GM20431 (cell line): ENCODE data around the gene CTNNB1.

Source experiments
- in situ Hi-C: fragments of 300-500 bp; cut with MseI, MboI; formaldehyde crosslinking; loops from one replicate; pipeline ENCODE4 v1.15.0; 2020; ENCODE audit warnings: low sequenced_read_pairs; ENCODE audit not compliant: unreplicated experiment

CTNNB1 gene

DNA sequence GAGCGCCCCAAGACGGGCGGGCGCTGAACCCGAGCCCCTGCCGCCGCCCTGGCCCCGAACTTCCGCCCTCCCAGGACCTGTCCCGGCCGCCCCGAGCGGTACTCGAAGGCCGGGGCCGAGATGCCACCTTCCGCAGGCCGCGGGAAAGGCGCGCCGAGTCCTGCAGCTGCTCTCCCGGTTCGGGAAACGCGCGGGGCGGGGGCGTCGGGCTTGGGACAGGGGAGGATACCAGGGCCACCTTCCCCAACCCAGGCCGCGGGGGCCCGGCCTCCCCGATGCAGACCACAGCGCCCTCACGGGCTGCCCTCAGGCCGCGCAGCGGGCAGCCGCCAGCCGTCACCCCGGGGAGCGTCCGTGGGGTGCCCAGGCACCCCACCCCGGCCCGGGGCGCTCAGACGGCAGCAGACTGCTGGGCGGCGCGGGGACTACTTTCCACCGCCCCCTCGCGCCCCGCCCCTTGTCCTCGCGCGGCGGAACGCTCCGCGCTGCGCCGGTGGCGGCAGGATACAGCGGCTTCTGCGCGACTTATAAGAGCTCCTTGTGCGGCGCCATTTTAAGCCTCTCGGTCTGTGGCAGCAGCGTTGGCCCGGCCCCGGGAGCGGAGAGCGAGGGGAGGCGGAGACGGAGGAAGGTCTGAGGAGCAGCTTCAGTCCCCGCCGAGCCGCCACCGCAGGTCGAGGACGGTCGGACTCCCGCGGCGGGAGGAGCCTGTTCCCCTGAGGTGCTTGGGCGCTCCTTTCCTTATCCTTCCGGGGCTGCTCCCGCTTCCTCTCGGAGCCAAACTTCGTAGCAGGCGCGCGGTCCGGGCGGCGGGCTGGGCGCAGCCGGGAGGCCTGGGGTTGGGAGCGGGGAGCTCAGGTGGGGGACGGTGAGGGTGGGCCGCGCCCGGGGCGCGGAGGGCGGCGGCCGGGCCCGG lies at the start of gene CTNNB1:
TSS of gene CTNNB1 (plus strand) at position 556 of the 916 bp plus-strand sequence. CDS start 24,564 bp downstream, outside the sequence.
- in situ Hi-C loops, result no loop called here

DNA sequence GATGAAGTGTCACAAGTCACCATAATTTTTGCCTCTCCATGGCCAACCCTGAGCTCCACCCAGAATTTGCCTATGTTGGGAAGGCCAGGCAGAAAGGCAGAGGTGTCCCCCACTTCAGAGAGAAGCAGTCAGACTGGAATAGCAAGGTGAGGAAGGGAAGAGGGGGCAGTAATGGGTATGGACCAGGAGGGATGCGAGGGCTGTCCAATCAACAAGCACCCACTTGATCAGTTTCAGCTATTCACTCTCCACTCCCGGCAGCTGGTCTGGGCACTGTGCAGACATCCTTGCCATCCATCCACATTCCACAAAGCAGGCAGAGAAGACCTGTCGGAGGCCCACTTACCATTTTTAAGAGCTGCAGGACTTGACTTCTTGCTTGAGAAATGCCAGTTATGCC lies 43.5 kb upstream of the CTNNB1 start:
- in situ Hi-C loops, result no loop called here

DNA sequence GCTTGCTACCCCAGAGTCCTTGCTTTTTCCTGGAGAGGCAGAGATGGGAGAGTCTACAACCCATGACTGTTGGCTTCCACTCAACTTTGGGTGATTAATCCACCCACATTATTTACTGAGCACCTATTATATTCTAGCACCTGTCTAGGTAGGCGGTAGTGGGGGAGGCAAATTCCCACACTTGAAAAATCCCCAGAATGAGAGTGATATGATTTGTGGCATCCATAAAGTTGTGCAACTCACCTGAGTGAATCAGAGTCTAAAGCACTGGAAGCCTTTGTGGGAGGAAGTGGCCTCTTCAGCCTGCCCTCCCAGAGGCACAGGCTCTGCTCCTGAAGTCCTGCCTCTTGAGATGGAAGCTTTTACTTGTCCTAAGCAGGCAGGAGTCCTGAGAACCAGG lies 40.4 kb upstream of the CTNNB1 start:
- in situ Hi-C loops, result no loop called here

DNA sequence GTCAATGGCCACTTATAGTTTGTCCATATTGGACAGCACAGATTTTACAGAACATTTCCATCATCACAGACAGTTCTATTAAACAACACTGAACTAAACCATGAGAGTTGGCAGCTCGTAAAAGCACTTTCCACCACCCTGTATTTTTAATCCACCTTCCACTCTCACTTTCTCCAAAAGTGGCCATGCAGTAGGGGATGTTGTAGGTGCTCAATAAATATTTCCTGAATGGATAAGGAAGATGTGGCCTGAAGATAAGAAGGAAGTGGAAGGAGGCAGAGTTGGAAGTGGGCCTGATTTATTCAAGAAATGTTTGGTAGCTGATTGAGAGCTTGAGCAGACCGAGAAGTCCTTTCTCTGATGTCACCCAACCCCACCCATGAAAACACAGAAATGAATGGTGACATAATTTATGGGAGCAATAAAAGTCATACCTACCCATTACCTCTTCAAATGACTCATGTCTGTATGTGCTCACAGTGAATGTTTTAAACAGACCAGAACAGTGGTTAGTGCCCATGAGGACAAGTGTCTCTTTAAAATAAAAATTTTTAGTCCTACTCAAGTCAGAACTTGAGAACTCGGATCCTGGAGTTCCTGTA lies 39.6 kb upstream of the CTNNB1 start:
- in situ Hi-C loops, result no loop called here

DNA sequence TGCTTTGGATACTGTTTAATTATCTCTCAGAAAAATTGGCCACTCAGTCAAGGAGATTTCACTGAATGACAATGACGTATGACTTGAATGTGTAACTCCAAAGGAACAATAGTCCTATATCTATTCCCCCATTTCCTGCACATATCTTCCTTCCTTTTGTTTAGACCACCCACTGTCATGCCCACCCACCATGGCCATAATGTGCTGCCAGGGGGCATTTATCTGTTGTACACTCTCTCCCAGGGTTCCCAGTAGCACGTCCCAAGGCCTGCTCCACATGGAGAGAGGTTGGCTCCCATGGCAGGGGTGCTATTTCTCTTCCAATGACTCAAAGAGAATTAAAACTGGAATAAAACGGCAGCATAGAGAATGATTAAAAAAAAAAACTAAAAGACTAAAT lies 36.8 kb upstream of the CTNNB1 start:
- in situ Hi-C loops, result no loop called here

DNA sequence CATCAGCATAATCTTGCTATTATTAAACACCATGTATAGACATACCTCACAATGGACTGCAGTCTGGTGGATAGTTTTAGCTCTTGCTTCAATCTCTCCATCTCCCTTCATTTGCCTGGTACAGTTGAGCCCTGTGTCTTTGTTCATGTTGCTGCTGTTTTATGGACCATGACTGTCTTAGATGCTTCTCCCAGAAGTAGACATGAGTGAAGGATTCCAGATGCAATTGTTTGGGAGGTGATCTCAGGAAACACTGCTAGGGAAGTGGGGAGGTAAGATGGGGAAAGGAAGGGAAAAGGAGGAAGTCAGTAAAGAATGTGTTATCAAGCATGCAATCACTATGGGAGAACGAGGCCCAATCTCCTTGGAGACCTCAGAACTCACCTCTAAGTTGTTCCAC lies 36.3 kb upstream of the CTNNB1 start:
- in situ Hi-C loops, result no loop called here

DNA sequence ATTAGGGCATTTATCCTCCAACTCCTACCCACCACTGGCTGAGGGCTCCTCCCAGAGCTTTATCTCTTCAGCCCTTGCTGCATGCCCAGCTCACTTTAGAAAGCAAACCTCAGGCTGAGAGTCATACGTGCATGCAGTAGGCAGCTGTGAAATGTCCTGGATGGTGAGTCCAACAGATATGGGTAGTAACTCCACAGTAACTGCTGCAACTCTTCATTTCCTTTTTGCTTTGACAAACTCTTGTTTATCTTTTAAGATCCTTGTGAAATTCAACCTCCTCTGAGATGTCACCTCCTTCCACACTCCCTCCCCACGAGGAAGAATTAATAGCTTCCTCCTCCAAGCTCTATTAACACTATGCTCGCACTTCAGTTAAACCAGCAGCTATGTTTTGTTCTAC lies 35.9 kb upstream of the CTNNB1 start:
- in situ Hi-C loops, result no loop called here

DNA sequence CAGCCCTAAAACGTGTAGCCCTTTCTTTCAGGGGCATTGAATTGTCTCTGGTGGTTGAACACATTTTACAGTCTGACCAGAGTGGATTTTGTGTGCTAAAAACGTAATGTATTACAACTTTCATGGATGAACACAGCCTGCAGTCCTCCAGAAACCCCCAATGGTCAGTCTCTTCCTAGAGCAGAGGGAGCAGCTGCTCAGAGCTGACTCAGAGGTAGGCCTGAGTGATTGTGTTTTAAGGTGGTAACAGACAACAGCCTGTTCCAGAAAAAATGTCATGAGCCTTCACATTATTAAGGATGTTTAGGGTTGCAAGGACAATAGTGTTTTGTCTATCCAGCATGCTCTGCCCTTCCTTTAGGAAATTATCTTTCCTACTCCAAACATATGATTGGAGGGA lies 34.5 kb upstream of the CTNNB1 start:
- in situ Hi-C loops, result no loop called here

DNA sequence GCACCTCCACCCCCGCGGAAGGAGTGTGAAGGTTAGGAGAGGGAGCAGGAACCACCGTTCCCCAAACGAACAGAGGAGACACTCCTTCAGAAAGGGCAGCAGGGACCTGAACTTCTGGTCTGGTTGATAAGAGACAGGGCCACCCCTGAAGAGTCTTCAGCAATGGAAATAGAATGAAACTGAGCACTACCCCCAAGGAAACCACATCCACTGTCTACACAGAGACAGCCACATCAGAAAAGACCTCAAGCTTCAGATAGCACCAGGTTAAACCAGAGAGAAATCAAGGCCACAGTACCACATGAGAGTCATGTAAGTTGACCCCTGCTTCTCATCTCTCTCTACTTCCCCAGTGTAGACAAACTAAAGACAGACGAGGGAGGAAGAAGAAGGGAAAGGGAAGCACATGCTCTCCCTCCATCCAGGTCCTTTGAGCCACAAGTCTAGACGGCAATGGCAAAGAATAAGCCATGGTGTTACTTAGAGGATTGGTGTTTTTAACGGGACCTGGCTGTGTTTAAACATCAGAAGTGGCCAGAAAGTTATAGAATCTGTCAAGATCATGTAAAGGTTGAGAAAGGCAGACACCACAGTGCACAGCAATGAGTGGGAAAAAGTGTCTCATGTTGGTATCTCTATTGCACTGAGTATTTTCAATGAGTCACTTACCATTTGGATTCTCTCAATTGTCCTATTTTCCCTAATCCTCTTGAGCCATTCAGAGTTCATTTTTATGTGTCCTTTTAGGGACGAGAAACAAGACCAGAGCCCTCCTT lies 31.4 kb upstream of the CTNNB1 start:
- in situ Hi-C loops, result no loop called here

DNA sequence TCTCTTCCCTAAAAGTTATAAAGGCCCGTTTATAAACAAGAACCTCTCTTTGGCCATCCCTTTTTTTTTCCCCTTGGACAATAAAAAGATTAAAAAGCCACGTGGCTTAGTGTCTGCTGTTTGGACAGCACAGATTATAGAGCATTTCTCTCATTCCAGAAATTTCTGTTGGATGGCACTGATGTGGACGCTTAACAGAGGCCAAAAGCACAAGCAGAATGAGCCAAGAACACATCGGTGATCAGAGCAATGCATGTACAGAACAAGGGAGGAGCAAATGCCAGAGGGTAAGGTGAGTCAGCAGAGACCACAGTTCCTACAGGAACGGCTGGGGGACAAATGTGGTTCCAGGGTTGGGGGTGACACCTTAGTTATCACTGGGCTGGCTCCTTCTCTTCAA lies 30.3 kb upstream of the CTNNB1 start:
- in situ Hi-C loops, result no loop called here

DNA sequence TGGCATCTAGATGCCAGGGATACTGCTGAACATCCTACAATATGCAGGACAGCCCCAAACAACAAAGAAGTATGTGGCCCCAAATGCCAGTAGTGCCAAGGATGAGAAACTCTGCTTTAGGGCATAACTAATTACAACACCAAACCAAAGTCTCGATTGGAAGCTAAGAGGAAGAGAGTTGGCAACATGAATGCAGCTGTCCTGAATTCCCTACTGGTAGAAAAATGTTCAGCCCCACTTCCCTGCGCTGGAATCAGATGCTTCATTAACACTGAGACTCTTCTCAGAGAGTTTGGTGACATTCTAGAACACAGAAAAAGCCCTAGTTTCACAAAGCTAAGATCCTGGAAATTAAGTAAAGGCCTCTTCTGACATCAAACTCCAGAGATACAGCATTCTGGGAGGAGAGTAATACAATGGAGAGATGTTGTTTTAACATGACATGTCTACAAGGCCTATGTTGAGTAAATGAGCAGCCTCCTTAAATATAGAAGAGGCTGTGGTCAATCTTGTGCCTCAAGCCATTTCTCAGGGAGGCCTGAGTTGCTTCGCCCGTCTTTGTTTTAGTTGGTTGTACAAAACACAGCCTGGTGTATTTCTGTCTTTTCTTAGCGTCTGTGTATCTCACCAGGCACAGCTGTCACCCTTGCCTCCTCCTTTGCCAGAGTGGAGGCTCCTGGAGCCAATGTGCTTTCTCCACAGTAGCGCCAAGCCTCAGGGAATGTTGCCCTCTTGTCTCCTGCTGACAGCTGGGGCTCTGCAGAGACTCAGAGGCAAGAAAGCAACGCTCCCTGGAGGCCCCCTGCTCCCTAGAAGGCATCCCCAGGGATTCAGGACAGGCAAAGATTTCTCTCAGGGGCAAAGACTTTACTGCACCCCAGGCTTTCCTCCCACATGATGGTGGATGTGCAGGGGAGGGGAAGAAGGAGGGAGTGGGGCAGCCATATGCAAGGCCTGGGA lies 25.1 kb upstream of the CTNNB1 start:
- in situ Hi-C loops, result no loop called here

DNA sequence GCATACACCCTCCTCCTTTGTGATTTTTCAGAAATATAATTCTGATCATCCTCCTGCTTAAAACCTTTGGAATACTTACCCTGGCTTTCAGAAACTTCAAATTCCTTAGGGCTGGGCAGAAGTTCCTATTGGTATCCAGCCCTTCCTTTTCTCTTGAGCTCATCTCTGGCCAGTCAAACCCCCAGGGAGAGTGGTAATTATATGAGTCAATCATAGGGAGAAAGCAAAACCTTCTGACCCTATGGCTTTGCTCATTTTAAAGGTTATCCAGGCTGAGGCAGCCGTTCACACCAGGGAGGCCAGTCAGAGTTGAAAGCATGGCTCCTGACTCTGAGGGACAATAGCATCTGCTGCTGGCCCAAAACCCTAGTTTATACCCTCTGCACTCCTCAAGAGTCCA lies 23.9 kb upstream of the CTNNB1 start:
- in situ Hi-C loops, result no loop called here

DNA sequence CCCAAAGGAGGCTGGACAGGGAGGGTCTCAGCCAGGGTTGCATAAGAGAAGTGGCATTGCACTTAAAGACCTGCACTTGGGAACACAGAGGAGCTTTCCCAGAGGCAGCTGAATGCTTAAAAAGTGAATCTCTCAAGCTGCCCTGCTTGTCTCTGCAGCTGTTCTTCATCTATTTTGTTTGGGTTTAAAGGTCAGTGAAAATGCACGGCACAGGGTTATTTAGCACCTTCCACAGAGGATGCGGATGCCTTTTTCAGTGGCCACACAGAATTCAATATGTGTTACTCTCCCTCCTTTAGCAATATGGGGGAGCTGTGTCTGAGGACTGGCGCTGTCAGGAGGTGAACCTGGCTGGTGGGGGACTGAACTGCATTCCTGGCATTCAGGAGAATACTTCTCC lies 22.7 kb upstream of the CTNNB1 start:
- in situ Hi-C loops, result no loop called here

DNA sequence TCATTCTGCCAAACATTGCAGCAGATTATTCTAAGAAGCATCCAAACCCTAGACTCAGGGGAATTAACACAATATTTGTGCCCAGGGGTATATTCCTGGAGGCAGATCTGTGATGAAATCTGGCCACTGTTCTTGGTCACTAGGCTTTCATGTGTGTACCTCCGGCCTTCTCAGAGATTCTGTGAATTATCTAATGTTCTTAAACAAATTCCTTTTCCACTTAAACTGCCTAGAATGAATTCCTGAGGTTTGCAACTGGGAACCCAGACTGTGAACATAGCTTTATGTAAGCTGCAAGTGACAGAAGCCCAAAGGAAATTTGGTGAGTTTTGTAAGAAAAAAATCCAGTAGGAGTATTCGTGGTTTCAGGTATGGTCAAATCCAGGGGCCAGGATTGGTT lies 20.7 kb upstream of the CTNNB1 start:
- in situ Hi-C loops, result no loop called here

DNA sequence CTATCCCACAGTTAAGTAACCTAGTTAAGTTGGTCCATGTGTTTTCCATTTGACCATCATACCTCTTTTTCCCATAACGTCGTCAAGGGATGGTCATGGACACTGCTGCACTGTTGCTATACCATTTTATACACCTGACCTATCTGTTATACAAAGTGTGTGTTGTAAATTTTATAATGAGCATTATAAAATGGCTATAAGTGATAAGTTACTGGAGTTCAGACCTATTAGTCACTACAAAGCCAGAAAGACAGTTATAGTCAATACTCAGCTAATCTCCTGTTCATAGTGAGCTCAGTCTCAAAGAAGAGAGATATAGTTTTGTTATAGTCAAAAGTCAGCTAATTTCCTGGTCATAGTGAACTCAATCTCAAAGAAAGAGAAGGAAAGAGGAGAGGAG lies 18.9 kb upstream of the CTNNB1 start:
- in situ Hi-C loops, result no loop called here

DNA sequence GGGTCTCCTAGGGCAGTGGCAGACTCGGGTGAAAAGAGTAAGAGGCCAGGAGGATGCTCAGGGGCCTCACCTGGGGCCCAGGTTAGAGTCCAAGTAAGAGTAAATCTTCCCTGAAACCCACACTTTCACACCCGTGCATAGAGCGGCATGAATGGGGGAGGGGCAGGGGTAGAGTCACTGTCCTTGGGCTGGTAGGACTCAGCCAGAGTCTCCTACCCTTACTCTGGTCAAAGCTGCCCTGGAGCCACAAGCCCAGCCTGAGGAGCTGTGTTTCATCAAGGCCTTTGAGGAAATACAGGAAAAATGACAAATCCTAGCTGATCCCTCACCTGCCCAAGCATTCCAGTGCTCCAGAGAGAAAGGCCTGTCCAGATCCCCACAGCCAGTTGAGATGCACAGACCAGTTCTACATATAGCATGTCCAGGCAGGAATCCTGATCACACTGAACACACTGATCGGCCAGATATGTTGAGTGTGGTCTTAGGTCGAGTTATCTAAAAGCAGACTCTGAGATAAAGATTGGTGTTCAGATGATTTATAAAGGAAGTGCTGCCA lies 16.7 kb upstream of the CTNNB1 start:
- in situ Hi-C loops, result no loop called here

DNA sequence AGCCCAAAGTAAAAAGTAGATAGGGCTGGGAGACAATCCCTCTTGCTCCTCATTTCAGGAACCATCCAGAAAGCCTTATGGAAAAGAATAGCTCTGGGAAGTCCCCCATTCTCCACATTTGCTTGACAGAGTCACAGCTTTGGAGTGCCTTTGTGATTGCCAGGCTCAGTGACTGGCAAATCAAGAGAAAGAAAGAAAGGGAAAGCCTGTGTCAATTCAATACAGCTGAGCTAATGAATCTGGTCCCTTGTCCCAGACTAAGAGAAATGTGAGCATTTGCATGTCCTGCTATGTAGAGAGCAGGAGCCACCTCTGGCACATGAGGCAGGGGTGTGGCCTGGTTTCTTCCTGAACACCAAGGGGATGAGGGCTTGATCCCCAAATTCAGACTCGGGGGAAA lies 14.9 kb upstream of the CTNNB1 start:
- in situ Hi-C loops, result no loop called here

DNA sequence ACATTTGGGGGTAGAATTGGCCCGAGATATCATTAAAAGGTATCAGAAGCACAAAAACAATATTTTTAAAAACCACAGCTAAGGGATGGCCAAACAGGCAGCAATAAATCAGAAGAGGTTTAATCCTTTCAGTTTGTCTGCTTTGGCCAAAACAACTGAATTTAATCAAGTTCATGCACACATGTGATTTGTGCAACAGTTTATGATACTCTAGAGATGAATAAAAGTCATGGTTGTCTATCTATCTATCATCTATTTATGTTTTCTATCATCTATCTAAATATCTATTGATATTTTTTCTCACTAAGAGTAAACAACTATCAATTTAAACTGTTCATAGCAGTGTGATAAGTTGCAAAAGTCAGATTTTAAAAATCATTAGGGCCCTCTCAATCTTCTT lies 13.0 kb upstream of the CTNNB1 start:
- in situ Hi-C loops, result no loop called here

DNA sequence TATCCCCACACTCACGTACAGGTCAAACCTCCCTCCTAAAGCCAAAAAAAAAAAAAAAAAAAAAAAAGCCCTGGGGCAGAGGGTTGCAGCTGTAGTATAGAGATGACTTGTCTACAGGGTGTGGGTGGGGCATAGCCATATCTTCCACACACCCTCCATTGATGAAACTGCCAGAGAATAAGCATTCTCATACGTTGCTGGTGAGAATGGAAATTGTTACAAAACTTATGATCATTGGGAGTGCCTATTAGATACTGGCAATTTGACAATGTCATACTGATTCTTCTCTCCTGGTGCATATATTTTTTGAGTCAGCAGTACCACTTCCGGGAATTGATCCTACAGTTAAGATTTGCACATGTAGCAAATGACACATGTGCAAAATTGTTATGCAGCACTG lies 11.0 kb upstream of the CTNNB1 start:
- in situ Hi-C loops, result no loop called here
